Iris pigment epithelial cell (primary cell): ENCODE measurements around the gene LGALS4.
A peak's percentile ranks its signal among the peaks of the same experiment; 100 is the strongest.
"Not testable (repeated sequence)": the region's sequence is repeated elsewhere in the genome, so short reads cannot be mapped to it uniquely, and the experiment has no call there.

Source experiments
- DNase-seq: peaks from one replicate; pipeline ENCODE4 v3.0.0-alpha.2; 2011; ENCODE audit warnings: low read depth

LGALS4 gene

DNA sequence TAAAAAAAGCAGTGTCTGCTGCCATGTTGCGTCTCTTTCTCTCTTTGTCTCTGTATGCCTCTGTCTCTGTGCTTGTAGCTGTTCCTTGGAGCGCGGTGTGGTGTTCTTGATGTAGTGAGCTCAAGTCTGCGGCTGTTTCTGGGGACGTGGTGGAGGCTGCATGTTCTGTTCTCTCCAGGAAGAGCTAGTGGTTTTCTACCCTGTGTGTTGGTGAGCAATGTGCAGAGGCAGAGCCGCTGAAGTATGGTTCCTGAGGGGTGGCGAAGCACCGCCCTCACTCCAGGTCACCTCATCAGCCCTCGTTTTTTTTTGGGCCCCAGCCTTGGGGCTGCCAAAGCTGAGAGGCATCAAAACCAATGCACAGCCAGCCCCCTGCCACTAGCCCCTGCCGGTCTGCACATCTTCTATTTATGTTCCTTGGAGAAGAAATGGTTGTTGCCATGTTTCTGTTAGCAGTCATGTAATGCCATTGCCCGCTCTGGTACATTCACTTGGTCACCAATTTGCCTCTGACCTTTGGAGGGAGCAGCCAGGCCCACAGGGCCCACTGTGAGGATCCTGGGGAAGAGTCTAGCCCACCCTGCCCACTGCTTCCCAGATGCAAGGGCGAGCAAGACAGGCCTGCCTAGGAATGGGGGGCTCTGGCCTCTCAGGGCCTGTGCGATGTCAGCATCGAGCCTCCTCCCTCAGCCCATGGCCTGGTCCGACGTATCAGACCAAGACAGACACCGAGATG, 29.9 kb upstream of the LGALS4 start:
- no peak for DNase-seq

DNA sequence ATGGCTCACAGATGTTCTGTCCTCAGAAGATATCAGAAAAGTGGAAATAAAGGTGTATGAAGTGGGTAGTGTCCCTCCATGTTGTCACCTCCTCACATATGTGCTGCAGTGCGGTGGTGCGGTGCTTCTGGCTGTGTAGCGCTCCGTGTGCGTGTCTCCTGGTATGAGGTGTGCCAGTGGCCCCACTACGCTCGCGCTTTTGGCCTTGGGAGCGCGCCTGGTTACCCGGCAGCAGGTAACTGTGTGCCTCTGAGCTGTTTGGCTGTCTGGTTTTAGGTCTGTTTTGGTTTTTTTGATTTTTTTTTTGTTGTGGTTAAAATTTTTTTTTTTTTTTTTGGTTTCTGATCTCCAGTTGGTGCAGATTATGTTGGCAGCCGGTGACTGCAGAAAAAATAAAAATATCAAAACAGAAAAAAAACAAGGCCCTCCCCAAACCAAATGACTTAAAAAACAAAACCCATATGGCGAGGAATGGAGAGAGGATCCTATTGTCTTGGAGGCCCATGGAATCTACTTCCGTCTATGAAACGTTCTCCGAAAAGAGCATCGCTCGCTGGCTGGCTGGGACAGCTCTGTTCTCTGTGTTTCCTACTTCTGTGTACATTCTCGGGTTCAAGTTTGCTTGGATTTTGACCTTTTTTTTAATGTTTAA, 29.2 kb upstream of the LGALS4 start:
- no peak for DNase-seq

DNA sequence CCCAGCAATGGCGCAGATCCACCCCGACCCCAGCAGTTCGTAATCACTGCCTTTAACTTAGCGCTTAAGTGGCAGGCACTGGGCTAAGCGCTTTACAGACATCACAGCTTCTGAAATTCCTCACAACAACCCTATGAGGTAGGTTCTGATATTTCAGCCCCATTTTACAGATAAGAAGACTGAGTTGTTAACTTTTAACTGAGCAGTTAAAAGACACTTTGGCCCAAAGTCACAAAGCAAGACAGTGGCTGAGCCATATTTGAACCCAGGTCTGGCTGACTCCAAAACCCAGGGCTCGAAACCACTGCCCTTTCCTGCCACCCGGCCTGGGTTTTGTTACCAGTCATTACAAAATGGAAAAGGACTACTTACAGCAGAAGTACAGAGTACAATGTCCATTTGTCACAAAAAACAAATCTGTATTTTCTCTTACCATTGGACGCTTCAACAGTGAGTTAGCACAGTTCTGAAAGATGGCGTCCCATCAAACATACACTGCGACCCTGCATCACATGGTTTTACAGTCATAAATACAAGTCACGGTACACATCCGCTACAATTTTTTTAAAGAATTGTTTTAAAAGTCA, 28.5 kb upstream of the LGALS4 start:
- no peak for DNase-seq

DNA sequence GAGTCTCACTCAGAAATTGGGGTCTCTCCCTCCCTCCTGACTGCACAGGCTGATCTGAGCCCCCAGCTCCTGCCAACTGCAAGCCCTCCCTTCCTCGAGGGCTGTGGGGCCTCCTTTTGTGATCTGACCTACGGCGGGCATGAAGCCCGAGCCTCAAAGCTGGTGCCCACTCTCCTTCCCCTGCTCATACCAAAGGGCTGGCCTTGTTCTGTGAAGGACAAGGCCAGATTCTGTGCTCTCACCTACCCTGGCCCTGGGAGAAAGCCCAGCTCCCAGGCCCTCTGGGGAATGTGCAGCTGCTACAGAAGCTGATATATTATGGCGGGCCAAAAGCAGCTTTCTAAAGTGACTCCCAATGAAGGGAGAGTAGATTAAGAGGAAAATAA, 27.8 kb upstream of the LGALS4 start:
- DNase-seq: no peak

DNA sequence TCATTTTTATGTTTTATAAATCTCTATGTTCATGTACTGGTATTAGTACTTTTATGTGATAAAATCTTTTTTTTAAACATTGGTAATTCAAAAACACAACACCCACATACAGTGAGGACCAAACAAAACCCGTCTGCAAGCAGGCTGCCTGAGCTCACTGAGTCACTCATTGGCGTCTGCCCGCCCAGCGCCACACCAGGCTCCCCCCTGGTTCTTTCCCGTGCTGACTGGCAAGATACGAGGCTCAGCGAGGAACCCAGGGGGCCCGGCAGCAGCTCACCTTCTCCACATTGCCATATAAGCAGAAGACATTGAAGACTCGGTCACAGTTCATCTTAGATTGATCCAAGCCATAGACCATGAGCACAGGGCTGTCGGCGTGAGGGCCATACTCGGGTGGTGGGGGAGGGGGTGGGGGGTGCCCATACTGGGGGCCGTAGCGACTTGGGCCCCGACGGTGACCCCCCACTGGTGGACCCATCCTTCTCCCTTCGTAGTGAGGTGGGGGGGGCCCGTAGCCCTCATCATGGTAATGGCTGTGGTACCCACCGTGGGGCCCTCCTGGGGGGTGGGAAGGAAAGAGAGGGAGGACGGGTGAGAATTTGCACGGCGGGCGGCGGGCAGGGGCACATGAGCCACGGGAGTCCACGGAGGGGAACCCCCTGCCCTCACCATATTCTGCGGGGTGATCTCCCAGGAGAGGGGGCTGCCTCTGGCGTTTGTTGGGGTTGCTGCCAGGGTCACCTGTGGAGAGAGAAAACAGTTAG, 27.3 kb upstream of the LGALS4 start:
- DNase-seq: no peak

GRCh38 chr19:38838986-38839761, 26.4 kb upstream of the LGALS4 start:
- no peak for DNase-seq

- peak; percentile 25 for DNase-seq
These were observed 25.7 kb upstream of the LGALS4 start for GRCh38 chr19:38838208-38838985.

DNA sequence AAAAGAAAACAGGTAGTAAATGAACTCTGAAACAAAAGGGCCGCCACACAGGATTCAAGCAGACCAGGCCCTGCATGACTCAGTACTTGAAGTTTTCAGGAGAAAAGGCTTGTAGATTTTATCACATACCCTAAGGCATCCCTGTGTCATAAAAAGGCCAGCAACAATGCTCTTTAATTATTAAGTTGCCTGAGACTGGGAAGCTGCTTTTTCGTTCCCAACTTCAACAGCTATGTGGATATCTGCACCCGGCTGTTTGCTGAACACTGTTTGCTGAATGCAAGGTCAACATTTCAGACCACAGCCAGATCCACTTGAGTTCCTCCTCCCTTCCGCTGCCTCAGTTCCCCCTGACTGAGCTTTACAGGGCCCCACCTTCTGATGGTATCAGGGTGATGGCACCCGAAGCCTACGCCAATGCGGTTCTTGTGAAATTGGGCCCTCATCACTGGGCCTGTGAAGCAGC, 24.9 kb upstream of the LGALS4 start:
- DNase-seq: peak; percentile 27

GRCh38 chr19:38836983-38837626, 24.4 kb upstream of the LGALS4 start:
- DNase-seq: no peak

DNA sequence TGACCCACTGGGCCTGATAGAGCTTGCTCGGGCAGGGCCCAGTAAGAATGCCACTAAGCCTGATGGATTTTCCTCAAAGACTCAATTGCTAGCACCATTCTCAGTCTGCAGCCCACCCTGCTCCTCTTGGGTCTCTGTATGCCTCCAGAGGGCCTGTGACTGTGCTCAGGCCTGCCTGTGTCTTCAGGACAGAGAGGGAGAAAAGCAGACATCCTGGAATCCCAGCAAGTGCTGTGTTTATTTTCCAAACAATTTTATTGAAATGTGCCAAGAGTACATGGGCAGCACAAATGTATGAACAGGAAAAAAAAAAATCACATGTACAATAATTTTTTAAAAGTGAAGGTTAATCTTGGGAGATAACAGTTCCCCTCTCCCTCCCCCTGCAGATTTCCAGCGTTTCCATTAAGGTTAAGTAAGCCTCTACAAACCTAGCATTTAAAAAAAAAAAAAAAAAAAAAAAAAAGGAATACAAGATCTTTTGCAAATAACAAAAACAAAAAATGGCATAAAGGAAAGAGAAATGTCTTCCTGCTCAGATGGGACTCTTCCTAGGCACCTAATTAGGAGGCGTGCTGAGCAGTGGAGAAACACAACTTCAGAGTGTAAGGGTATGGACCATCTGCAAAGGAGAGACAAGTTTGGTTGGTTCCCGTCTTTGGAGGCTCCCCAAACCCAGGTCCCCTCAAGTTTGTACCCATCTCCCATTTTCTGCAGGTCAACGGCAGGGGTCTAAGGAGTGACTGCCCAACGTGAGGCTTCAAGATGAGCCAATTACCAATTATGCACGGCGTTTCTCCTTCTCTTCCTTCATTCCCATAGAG, 23.6 kb upstream of the LGALS4 start:
- no peak for DNase-seq

GRCh38 chr19:38834590-38834989, 21.8 kb upstream of the LGALS4 start:
- no peak for DNase-seq

- peak; percentile 9 for DNase-seq
These were observed 21.4 kb upstream of the LGALS4 start for GRCh38 chr19:38834104-38834490.

DNA sequence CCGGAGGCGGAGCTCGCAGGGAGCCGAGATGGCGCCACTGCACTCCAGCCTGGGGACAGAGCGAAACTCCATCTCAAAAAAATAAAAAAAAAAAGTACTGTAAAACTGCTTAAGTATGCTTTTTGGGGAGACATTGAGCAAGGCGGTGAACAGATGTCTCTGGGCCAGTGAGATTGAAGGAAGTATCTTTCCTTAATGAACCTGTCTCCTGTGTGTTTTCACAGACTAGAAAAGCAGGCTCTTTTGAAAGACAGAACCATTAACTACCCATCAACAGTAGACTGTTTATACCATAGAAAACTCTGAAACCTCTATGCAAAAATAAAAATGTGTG, 20.3 kb upstream of the LGALS4 start:
- no peak for DNase-seq

DNA sequence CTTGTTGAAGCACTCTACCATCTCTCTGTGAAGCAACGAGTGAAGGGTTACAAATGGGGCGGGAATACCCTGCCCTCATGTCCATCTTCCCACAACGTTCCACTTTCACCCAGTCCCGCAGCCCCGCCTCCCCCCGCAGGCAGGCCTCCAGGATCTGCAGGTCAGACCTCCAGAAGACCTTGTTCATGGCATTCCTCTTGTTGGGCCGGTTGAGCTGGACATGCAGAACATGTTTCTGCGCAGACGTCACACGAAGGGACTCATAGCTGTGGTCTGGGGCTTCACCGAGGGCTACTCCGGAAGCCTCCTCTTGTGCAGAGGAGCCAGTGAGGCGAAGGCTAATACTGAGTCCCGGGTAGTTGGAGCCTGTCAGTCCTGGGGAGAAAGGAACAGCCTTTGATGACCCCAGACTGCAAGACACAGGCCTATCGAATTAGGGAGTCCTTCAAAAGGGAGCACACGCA, 18.4 kb upstream of the LGALS4 start:
- peak; percentile 99 for DNase-seq

GRCh38 chr19:38830039-38830733, 17.4 kb upstream of the LGALS4 start:
- DNase-seq: peak; percentile 67

DNA sequence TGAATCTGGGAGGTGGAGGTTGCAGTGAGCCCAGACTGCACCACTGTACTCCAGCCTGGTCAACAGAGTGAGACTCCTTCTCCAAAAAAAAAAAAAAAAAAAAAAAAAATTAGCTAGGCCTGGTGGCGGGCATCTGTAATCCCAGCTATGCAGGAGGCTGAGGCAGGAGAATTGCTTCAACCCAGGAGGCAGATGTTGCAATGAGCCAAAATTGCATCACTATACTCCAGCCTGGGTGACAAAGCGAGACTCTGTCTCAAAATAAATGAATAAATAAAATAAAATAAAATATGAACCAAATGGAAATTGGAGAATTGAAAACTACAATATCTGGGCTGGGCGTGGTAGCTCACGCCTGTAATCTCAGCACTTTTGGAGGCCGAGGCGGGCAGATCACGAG, 16.5 kb upstream of the LGALS4 start:
- peak; percentile 81 for DNase-seq

DNA sequence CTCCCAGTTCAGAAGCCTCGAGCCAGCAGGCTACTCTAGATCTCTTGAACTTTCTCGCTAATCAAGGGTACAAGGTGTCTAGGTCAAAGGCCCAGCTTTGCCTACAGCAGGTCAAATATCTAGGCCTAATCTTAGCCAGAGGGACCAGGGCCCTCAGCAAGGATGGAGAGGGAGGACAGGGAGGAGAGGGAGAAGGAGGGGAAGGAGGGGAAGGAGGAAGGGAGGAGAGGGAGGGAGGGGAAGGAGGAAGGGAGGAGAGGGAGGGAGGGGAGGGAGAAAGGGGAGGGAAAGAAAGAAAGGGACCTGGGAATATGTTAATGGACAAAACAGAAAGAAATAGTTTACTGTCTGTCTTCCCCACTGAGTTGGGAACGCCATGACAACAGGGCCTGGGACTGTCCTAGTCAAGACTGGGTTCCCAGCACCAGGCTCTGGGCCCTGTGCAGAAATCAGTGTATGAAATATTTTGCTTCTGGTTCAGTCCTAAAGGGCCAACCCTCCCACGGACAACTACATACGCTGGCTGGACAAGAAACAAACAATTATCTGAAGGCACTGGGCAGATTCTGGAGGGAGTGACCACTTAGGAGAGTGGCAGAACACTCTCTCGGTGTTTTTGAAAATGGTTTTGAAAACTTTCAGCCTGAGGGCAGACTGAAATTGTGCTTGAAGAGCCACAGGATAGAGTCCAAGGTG, 14.3 kb upstream of the LGALS4 start:
- no peak for DNase-seq

DNA sequence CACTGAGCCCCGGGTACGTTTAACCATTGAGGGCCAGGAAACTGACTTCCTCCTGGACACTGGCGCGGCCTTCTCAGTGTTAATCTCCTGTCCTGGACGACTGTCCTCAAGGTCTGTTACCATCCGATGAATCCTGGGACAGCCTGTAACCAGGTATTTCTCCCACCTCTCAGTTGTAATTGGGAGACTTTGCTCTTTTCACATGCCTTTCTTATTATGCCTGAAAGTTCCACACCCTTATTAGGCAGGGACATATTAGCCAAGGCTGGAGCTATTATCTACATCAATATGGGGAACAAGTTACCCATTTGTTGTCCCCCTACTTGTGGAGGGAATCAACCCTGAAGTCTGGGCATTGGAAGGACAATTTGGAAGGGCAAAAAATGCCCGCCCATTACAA, 13.2 kb upstream of the LGALS4 start:
- not testable (repeated sequence) for DNase-seq
